ENCODE measurements around the gene SOX1.

SOX1 gene

DNA sequence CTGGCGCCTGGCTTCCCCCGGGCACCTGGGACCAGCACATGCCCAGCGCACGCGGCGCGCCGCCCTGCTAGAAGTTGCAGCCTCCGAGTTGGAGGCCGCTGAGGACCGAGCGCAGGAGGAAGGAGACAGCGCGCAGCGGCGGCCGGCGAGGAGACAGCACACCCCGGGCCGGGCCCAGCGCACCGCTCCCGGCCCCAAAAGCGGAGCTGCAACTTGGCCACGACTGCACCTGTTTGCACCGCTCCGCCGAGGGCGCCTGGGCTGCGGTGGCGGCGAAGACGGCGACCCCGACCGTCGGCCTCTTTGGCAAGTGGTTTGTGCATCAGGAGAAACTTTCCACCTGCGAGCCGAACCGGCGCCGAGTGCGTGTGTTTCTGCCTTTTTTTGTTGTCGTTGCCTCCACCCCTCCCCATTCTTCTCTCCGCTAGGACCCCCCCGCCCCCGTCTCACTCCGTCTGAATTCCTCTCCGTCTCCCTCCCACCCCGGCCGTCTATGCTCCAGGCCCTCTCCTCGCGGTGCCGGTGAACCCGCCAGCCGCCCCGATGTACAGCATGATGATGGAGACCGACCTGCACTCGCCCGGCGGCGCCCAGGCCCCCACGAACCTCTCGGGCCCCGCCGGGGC, at the start of gene SOX1:
TSS of gene SOX1 (plus strand) at position 34 of the 626 bp plus-strand sequence. CDS start at position 544, 510 bp downstream.
- DNase-seq (ENCODE audit: low read depth in 1 of 2, low spot score in 1 of 2), result no peak

DNA sequence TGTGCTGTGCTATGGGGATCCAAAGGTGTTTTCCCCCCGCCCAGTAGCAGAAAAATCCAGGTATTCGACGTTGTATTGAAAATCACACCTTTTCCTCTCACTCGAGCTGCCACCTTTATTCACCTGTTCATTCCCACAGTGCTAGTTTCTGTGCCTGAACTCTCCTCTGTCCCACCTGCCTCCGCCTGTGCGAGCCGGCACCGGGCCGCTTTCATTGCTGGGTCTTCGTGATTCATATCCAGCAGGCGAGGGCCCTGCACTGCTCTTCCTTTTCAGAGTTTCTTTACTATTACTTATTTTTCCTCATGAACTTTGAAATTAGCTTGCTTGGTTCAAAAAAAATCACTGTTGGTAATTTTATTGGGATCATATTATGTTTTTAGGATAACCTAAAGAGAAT, 42.4 kb upstream of the SOX1 start:
- no peak for DNase-seq (ENCODE audit: low read depth in 1 of 2, low spot score in 1 of 2)

DNA sequence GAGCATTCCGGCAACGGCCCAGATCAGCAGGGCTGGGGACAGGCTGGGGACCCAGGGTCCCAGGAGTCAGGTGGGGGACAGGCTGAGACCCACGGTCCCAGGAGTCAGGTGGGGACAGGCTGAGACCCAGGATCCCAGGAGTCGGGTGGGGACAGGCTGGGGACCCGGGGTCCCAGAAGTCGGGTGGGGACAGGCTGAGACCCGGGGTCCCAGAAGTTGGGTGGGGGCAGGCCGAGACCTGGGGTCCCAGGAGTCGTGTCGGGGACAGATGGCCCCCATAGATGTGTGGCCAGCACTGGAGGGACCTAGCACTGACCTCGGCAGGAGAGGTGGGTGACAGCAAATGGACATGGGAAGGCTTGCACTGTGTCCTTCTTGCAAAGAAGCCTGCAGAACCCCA, 39.7 kb upstream of the SOX1 start:
- no peak for DNase-seq (ENCODE audit: low read depth in 1 of 2, low spot score in 1 of 2)

- no peak for DNase-seq (ENCODE audit: low read depth in 1 of 2, low spot score in 1 of 2)
Observed at GRCh38 chr13:112028481-112028880, 38.5 kb upstream of the SOX1 start.

- DNase-seq (ENCODE audit: low read depth in 1 of 2, low spot score in 1 of 2), result no peak
Observed at GRCh38 chr13:112029143-112029542, 37.8 kb upstream of the SOX1 start.

DNA sequence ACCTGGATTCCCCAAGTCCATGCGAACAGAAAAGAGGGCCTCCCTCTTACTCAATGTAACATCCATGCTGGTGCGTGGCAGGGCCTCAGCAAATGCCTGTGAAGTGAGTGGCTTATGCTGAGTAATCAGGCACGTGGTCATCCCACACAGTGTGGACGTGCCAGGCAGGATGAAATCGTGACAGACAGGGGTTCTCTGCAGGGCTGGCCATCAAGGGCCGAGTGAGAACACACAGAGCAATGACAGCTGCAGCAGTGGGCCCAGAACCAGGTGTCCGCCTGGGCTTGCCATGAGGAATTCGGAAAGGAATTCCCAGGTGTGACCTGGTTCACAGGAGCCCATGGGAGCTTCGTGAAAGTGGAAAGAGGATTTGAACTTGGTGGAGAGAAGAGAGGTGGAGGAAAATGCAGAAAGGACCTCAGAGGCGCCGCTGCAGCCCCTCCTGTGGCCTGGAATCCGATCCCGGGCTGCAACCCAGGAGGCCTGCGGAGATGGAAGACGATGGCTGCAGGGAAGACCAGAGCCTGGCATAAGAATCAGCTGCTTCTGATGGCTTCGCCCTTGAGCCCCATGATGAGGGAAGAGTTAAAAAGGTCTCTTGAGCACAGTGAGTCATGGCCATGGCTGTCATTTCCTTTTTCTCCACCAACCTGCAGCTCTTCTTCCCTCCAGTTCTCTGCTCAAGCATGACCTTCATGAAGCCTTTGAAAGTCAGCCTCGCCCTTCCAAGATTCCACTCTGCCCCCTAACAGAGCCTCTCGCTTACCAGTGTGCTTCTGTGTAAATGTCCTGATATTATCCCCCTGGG, 34.6 kb upstream of the SOX1 start:
- no peak for DNase-seq (ENCODE audit: low read depth in 1 of 2, low spot score in 1 of 2)

DNA sequence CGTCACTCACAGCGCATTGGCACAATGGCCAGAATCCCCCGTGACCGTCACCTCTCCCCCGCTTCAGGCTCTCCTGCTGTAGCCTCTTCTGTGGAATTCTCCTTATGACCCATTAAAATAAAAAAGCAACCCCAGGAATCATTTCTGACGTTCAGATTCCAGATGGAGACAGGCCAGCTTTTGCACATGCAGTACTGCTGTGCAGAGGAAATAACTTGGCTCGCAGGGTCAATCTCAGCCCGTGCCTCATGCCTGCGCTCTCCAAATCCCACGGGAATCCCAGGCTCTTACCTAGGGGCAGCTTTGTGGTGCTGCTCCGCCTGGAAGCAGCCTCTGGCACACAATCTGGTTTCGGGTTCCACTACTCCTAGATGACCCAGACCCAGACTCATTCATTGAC, 32.7 kb upstream of the SOX1 start:
- no peak for DNase-seq (ENCODE audit: low read depth in 1 of 2, low spot score in 1 of 2)

DNA sequence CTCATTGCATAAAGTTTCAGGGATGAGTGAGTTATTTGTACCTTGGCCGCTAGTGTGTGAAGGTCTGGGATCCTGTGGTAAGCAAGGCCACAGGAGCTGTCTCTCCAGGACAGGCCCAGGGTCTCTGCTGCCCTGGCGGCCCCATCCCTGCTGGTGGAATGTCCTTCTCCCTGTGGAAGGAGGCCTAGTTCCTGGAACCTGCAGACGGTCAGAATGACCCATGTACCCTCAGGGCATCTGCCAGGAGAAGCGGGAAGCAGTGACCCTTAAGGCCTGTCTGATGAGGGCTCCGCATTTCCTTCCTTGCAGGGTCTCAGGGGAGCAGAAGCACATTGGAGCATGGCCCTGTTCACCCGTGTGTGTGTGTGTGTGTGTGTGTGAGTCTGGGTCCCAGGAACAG, 32.1 kb upstream of the SOX1 start:
- DNase-seq (ENCODE audit: low read depth in 1 of 2, low spot score in 1 of 2), result no peak

DNA sequence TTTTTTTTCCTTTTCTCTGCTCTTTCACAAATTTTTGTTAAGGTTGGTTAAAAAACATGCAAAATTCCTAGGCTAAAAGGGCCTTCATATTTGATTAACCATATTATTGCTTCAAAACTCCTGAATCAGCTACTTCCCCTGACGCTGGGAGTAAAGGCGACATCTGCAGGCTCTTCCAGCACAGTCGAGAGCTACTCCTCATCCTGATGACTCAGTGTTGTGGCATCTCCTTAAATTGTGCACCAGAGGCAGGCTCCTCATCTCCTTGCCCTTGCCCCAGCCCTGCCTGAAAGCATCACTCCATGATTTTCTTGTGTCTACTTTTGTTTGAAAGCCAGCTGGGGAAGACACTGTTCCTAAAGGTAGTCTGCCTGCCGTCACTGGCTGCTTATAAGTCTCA, 24.5 kb upstream of the SOX1 start:
- DNase-seq (ENCODE audit: low read depth in 1 of 2, low spot score in 1 of 2), result no peak

DNA sequence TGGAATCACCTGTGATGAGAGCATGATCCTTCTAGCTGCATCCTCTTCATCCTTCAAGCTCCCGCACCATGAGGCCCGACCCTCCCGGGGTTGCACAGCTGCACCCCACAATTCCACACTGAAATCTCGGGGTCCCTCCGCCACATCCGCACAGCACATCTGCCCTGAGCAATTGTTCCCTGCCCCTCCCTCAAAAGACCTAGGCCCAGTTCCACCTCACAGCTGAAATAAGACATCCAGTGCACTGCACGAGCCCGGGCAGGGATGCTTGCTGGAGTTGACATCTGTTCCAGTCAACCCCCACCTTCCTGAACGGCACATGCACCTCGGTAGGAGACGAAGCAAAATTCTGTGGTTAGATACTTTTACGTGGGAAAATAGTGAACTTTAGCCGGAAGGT, 14.7 kb upstream of the SOX1 start:
- DNase-seq (ENCODE audit: low read depth in 1 of 2, low spot score in 1 of 2), result no peak

- DNase-seq (ENCODE audit: low read depth in 1 of 2, low spot score in 1 of 2), result no peak
Observed at GRCh38 chr13:112053167-112053743, 13.7 kb upstream of the SOX1 start.

DNA sequence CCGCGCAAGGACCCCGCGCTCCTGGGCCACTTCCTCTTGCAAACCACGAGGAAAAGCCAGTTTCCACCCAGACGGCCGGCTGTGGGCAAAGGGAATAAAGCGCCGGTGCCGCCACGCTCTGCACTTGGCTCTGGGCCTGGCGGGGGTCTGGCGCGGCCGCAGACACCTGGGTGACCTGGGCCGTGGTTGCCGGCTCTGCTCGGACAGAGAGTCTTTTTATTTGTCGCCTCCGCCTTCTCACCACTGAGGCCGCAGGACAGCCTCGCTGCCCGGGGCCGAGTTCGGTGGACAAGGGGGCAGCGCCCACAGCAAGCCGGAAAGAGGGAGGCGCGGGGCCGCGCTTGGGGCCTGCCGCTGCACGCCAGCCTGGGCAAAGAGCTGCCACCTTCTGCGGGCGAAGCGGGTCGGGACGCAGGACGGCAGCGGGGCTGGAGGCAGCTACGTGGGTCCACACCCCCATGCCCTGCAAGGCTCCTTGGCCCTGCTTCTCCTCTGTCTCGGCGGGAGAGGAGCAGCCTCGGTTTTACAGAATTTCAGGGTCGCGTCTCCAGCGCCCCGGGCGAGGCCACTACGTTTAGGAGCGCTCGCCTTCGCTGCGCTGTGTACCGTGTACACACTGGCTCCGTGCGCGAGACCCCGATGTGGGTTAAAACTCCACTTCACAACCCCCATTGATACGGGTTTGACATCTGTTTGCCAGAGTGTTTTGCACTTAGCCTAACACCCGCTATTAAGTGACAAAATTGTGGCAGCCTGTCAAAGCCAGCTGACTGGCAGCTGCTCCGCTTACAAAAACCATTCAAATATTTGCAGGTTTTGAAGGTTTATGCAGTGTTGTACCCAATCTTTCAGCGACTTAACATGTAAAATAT, 13.0 kb upstream of the SOX1 start:
- no peak for DNase-seq (ENCODE audit: low read depth in 1 of 2, low spot score in 1 of 2)

DNA sequence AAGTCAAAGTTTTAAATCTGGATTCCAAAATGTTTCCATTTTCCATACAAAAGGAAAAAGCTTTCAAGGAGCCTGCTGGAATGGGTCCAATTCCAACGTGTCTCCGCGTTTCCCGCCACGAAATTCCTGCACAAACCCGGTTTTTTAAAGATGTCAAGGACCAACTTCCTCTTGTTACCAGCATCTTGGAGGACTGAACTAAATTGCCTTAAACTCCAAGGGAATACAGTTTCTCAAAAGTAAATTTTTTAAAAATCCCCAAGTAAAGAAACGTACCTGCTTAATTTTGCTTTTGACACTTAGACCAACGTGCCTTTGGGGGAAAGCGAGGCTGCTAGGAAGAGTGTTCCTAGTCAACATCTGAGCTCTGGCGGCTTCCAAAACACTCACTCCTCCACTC, 12.3 kb upstream of the SOX1 start:
- no peak for DNase-seq (ENCODE audit: low read depth in 1 of 2, low spot score in 1 of 2)

GRCh38 chr13:112055036-112055914, 11.7 kb upstream of the SOX1 start:
- DNase-seq (ENCODE audit: low read depth in 1 of 2, low spot score in 1 of 2), result no peak

DNA sequence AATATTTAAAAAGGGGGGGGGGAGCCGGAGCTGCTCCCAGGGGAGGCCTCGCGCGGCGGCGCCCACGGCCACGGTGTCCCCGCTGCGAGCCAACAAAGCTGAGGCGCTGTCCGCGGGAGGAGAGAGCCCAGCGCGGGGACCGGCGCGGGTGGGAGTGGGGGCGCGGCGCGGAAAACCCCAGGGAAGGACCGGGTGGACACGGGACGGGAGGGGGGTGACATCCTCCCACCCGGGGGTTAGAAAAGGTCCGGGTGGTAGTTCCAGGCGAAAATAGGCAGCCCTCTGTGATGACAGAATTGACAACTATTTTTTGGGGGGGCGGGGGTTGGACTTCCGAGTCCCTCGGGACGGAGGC, 11.1 kb upstream of the SOX1 start:
- no peak for DNase-seq (ENCODE audit: low read depth in 1 of 2, low spot score in 1 of 2)

DNA sequence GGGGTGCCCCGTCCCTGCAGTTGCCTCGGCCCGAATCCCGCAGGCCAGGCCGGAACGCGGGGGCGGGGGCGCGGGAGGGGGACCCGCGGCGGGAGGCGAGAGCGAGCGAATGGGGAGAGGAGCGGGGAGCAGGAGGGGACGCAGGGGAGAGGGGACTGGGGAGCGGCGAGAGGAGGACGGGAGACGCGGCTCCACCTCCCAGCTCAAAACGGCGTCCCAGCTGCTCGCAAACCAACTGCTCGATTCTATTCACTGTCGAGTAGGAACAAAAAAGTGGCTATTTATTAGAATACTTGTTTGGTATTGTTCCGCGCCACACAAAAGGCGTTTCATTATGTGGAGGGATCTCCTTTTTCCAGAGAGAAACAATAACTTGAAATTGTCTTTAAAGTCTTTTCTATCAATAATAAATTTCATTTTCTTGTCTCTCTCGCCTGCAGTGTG, 10.6 kb upstream of the SOX1 start:
- no peak for DNase-seq (ENCODE audit: low read depth in 1 of 2, low spot score in 1 of 2)

- DNase-seq (ENCODE audit: low read depth in 1 of 2, low spot score in 1 of 2), result no peak
Observed at GRCh38 chr13:112056739-112057438, 10.1 kb upstream of the SOX1 start.

- DNase-seq (ENCODE audit: low read depth in 1 of 2, low spot score in 1 of 2), result no peak
Observed at GRCh38 chr13:112057439-112057735, 9.6 kb upstream of the SOX1 start.

DNA sequence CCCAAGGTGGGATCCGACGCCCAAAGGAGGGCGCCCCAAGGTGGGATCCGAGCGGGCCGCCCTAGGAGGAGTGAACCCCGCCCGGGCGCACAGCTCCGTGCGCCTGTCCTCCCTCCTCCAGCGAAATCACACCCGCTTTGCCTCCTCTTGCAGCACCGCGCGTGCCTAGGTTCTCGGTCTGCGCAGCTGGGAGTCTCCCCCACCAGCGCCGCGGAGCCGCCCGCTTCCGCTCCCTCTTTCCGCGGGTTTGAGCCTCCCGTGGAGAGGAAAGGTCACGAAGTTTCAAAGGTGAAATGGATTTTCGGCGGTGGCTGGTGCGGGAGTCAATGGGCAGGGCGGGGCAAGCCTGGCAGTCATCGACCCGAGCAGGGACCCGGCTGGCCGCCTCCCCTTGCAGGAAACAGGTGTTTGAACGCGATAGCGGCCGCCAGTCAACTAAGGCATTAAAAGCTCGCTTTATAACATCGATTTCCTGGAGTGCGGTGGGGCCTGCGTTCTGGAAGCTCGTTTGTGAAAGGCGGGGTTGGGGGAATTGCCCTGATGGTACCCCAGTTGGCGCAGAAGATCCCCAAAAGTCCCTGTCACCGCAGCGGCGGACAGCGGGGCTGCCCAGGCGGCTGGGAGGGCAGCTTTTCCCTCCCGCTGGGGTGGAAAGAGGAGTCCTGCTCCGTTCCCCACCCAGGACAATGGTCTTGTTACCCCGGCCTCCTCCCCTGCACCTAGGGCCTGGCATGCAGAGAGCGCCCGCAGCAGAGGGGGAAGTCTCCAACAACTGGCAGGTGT, 9.0 kb upstream of the SOX1 start:
- no peak for DNase-seq (ENCODE audit: low read depth in 1 of 2, low spot score in 1 of 2)

DNA sequence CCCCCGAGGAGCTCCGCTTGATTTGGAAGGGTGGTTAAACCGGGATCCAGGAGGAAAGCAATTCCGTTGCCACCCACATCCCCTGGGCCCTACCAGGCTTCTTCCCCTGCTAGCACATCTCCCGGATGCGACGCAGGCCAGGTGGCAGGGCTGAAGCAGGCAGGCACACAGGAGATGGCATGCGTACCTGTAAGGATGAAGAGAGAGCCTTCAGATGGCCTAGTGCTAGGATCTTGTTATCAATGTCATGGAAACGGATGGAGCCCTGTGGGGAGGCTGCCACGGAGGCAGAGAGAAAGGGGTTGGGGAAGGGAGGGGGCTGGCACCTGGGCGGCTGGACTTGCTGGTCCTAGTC, 8.5 kb upstream of the SOX1 start:
- no peak for DNase-seq (ENCODE audit: low read depth in 1 of 2, low spot score in 1 of 2)
